RWPE2 (cell line): ENCODE results near the gene HIVEP3.

Experiments used
- ATAC-seq: fragments of 200-7000 bp; cut with Tn5 transposase; 3 replicates; pipeline ENCODE4 v1.9.1; 2021; ENCODE audit warnings: low read depth
- DNase-seq: peaks from one replicate; pipeline ENCODE4 v3.0.0-alpha.2; 2020; ENCODE audit warnings: low spot score
- H3K27ac ChIP-seq: fragments of 450-650 bp; 2 replicates; pipeline ENCODE4 v1.5.1; 2017; ENCODE audit warnings: mild to moderate bottlenecking; ENCODE audit not compliant: poor library complexity, severe bottlenecking
- H3K27me3 ChIP-seq: fragments of 250-450 bp; sonication (Bioruptor Pico); 2 replicates; pipeline ENCODE4 v1.5.1; 2021; ENCODE audit warnings: mild to moderate bottlenecking, moderate library complexity; ENCODE audit not compliant: insufficient read depth, poor library complexity, severe bottlenecking
- H3K36me3 ChIP-seq: fragments of 250-450 bp; sonication (Bioruptor Pico); 2 replicates; pipeline ENCODE4 v1.5.1; 2020; ENCODE audit warnings: low read depth, mild to moderate bottlenecking, moderate library complexity
- H3K4me1 ChIP-seq: fragments of 250-450 bp; sonication (Bioruptor Pico); 2 replicates; pipeline ENCODE4 v1.5.1; 2021; ENCODE audit warnings: mild to moderate bottlenecking, moderate library complexity; ENCODE audit not compliant: insufficient read depth, poor library complexity, severe bottlenecking
- H3K4me3 ChIP-seq: fragments of 250-450 bp; sonication (Bioruptor Pico); 2 replicates; pipeline ENCODE4 v1.5.1; 2021; ENCODE audit warnings: mild to moderate bottlenecking, moderate library complexity; ENCODE audit not compliant: severe bottlenecking
- H3K9me3 ChIP-seq: fragments of 250-450 bp; sonication (Bioruptor Pico); 2 replicates; pipeline ENCODE4 v1.5.1; 2021; ENCODE audit warnings: mild to moderate bottlenecking, moderate library complexity; ENCODE audit not compliant: severe bottlenecking
- TF ChIP-seq, protein P1 (sequence below): fragments of 450-650 bp; IDR thresholded peaks from one replicate; pipeline ENCODE4 v1.5.1; 2017; ENCODE audit warnings: mild to moderate bottlenecking, moderate library complexity; ENCODE audit not compliant: poor library complexity, severe bottlenecking

HIVEP3 gene

DNA sequence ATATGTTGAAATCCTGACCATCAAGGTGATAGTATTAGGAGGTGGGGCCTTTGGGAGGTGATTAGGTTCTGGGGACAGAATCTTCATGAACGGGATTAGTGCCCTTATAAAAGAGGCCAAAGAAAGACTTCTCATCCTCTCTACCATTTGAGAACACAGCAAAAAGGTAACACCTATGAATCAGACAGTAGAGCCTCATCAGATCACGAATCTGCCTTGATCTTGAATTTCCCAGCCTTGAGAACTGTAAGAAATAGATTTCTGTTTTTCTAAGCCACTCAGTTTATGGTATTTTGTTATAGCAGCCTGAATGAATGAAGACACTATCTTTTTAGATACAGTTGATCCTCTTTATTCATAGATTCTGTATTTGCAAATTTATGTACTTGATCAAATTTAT, 227.3 kb downstream of the HIVEP3 start:
- Histone ChIP-seq H3K27ac (no peak overlapping the region), H3K4me1 (no peaks in the 10 kb centered on the region), H3K4me3 (no peak overlapping the region), H3K36me3 (no peaks in the 10 kb centered on the region), H3K27me3 (no peaks in the 10 kb centered on the region), H3K9me3 (no peaks in the 10 kb centered on the region)
- TF ChIP-seq, protein P1, sequence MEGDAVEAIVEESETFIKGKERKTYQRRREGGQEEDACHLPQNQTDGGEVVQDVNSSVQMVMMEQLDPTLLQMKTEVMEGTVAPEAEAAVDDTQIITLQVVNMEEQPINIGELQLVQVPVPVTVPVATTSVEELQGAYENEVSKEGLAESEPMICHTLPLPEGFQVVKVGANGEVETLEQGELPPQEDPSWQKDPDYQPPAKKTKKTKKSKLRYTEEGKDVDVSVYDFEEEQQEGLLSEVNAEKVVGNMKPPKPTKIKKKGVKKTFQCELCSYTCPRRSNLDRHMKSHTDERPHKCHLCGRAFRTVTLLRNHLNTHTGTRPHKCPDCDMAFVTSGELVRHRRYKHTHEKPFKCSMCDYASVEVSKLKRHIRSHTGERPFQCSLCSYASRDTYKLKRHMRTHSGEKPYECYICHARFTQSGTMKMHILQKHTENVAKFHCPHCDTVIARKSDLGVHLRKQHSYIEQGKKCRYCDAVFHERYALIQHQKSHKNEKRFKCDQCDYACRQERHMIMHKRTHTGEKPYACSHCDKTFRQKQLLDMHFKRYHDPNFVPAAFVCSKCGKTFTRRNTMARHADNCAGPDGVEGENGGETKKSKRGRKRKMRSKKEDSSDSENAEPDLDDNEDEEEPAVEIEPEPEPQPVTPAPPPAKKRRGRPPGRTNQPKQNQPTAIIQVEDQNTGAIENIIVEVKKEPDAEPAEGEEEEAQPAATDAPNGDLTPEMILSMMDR = no peak
- ATAC-seq = no peak
- no peak for DNase-seq

DNA sequence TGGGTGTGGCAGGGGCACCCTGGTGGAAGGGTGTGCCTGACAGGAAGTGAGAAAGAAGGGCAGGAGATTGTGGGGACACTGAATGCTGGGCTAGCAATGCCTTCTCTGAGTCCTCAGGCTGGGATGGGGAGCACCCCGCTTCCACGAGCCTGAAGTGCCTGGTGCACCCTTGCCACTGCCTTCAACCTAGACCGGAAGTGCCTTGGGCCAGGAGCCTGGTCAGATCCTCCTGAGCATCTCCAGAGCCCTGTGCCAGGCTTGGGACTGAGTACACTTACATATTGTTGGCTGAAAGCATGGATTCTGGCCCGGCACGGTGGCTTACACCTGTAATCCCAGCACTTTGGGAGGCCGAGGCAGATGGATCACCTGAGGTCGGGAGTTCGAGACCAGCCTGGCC, 228.4 kb downstream of the HIVEP3 start:
- Histone ChIP-seq H3K9me3 (no peaks in the 10 kb centered on the region), H3K27ac (no peak overlapping the region), H3K27me3 (no peaks in the 10 kb centered on the region), H3K4me1 (no peaks in the 10 kb centered on the region), H3K4me3 (no peak overlapping the region), H3K36me3 (no peaks in the 10 kb centered on the region)
- ATAC-seq (no peak), DNase-seq (peak; percentile 52)
- TF ChIP-seq, protein P1 = no peak

DNA sequence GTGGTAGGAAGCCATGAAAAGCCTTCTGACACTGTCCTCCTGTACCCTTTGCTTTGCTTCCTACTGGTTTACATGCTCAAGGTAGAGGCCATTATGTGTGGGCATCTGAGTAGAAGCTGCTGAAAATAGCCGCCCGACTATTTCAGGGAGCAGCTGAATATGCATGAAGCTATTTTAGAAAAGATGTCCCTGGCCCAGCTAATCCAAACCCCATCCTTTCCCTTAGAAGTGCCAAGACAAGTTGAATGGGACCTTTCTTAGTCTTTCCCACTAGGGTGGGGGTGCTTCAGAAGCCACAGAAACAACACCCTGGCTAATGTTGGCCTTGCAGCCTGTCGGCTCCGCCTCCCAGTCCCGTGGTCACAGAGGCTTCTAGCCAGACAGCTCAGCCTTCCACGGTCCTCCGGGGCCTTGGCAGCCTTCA, 229.2 kb downstream of the HIVEP3 start:
- no peak overlapping the region for H3K27ac ChIP-seq
- no peaks in the 10 kb centered on the region for H3K4me1 ChIP-seq
- TF ChIP-seq, protein P1 = no peak
- no peak for DNase-seq
- ATAC-seq = no peak
- no peaks in the 10 kb centered on the region for H3K9me3 ChIP-seq
- no peak overlapping the region for H3K4me3 ChIP-seq
- H3K27me3 ChIP-seq = no peaks in the 10 kb centered on the region
- H3K36me3 ChIP-seq = no peaks in the 10 kb centered on the region

DNA sequence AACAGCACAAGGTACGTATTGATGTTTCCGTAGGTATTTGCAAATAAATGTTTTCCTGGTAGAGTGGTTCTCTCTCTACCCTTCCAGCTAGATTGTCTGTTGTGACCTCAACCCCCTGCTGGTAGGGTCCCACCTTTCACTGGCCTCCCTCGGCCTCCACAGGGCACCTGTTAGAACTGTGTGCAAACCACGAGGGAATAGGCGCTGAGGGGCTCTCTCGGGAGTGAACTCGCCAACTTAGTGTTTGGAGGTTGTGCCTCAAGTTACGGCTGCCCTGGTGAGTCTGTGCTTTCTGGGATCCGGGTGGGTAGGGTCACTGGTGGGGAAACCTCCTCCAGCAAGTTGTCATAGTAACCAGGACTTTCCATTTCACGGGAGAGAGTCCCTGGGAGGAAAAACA, 229.6 kb downstream of the HIVEP3 start:
- no peaks in the 10 kb centered on the region for H3K27me3 ChIP-seq
- TF ChIP-seq, protein P1 = no peak
- ATAC-seq (no peak), DNase-seq (no peak)
- H3K4me1 ChIP-seq = peaks cover 2% of the 10 kb centered on the region
- no peak overlapping the region for H3K27ac ChIP-seq
- no peak overlapping the region for H3K4me3 ChIP-seq
- no peaks in the 10 kb centered on the region for H3K36me3 ChIP-seq
- H3K9me3 ChIP-seq = no peaks in the 10 kb centered on the region

GRCh38 chr1:41687007-41687406, 231.7 kb downstream of the HIVEP3 start:
- TF ChIP-seq, protein P1 = no peak
- no peak for DNase-seq
- Histone ChIP-seq H3K27me3 (no peaks in the 10 kb centered on the region), H3K9me3 (no peaks in the 10 kb centered on the region), H3K4me1 (peaks cover 9% of the 10 kb centered on the region), H3K36me3 (no peaks in the 10 kb centered on the region), H3K27ac (no peak overlapping the region), H3K4me3 (no peak overlapping the region)
- no peak for ATAC-seq
